ENCODE results near the gene ST8SIA6.

DNA sequence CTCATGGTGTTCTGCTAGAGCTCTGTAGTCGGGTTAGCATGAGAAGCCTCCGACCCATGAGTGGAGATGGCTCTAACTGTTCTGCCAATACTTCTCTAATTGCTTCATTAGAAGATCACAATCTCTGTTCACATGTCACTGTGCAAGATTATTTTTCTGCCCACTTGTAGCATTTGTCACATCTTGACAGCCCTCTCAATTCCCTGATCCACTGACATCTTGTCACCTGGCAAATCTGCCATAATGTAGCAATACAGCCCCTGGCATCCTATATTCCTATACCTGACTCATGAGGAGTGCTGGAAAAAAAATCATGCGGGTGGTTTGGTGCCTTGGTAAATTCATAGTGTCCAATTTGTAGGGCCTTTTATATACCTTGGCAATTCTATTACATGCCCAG is 58.4 kb downstream of the ST8SIA6 start:
- TF ChIP-seq, protein P1, sequence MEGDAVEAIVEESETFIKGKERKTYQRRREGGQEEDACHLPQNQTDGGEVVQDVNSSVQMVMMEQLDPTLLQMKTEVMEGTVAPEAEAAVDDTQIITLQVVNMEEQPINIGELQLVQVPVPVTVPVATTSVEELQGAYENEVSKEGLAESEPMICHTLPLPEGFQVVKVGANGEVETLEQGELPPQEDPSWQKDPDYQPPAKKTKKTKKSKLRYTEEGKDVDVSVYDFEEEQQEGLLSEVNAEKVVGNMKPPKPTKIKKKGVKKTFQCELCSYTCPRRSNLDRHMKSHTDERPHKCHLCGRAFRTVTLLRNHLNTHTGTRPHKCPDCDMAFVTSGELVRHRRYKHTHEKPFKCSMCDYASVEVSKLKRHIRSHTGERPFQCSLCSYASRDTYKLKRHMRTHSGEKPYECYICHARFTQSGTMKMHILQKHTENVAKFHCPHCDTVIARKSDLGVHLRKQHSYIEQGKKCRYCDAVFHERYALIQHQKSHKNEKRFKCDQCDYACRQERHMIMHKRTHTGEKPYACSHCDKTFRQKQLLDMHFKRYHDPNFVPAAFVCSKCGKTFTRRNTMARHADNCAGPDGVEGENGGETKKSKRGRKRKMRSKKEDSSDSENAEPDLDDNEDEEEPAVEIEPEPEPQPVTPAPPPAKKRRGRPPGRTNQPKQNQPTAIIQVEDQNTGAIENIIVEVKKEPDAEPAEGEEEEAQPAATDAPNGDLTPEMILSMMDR (IDR thresholded peaks at IDR 0.05; ENCODE audit: insufficient read depth, low read length), result no peak
- TF ChIP-seq, protein P2, sequence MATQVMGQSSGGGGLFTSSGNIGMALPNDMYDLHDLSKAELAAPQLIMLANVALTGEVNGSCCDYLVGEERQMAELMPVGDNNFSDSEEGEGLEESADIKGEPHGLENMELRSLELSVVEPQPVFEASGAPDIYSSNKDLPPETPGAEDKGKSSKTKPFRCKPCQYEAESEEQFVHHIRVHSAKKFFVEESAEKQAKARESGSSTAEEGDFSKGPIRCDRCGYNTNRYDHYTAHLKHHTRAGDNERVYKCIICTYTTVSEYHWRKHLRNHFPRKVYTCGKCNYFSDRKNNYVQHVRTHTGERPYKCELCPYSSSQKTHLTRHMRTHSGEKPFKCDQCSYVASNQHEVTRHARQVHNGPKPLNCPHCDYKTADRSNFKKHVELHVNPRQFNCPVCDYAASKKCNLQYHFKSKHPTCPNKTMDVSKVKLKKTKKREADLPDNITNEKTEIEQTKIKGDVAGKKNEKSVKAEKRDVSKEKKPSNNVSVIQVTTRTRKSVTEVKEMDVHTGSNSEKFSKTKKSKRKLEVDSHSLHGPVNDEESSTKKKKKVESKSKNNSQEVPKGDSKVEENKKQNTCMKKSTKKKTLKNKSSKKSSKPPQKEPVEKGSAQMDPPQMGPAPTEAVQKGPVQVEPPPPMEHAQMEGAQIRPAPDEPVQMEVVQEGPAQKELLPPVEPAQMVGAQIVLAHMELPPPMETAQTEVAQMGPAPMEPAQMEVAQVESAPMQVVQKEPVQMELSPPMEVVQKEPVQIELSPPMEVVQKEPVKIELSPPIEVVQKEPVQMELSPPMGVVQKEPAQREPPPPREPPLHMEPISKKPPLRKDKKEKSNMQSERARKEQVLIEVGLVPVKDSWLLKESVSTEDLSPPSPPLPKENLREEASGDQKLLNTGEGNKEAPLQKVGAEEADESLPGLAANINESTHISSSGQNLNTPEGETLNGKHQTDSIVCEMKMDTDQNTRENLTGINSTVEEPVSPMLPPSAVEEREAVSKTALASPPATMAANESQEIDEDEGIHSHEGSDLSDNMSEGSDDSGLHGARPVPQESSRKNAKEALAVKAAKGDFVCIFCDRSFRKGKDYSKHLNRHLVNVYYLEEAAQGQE (IDR thresholded peaks at IDR 0.05; ENCODE audit: insufficient replicate concordance, low read depth), result no peak
- TF ChIP-seq SPI1 (IDR thresholded peaks at IDR 0.05; ENCODE audit: borderline replicate concordance, low read depth), result no peak
- no peak for TF ChIP-seq POLR2AphosphoS5 (IDR thresholded peaks at IDR 0.05; ENCODE audit: low read depth)
